Measurements from ENCODE around the gene OR1F1.
"Not testable (repeated sequence)": the region's sequence is repeated elsewhere in the genome, so short reads cannot be mapped to it uniquely, and the experiment has no call there.

OR1F1 gene

DNA sequence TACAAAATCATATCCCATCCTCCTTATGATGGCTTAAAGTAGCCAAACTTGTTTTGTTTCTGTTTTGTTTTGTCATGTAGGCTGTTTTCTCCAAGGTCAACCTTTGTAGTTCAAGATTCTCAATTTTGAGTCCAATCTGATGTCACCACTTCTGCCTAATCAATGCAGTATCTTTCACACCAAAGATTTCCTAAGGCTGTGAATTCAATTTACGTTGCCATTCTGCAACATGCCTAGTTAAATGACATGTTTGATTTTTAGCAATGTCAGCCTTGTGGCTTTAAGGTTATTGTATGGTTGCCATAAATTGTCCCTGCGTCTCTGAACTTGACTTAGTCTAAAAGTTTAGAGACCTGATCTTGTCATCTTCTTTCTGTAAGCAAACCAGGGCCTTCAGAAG, 32.8 kb upstream of the OR1F1 start:
- H3K27ac Mint-ChIP-seq (ENCODE audit: low read depth), result no peak overlapping the region
- peaks cover 70% of the 10 kb centered on the region for H3K36me3 Mint-ChIP-seq (ENCODE audit: insufficient read depth)
- no peak for DNase-seq (ENCODE audit: low spot score in 2 of 2)
- H3K27me3 Mint-ChIP-seq, result no peaks in the 10 kb centered on the region
- no peak for ATAC-seq (replicated peaks; ENCODE audit: extremely low read depth, poor library complexity, severe bottlenecking)
- peaks cover 6% of the 10 kb centered on the region for H3K9me3 Mint-ChIP-seq
- H3K4me3 Mint-ChIP-seq, result no peak overlapping the region
- H3K4me1 Mint-ChIP-seq, result peaks cover 46% of the 10 kb centered on the region

DNA sequence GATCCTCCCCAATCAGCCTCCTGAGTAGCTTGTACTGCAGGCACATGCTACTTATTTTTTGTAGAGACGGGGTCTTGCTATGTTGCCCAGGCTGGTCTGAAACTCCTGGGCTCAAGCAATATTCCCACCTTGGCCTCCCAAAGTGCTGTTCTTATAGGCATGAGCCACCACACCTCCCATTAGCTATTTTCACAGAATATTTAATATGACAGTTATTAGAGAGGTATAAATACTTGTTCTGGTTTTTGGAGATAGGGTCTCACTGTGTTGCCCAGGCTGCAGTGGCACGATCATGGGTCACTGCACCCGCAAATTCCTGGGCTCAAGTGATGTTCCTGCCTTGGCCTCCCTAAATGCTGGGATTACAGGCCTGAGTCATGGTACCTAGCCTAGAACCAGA, 32.0 kb upstream of the OR1F1 start:
- Mint-ChIP-seq H3K36me3 (ENCODE audit: insufficient read depth) (peaks cover 65% of the 10 kb centered on the region), H3K4me3 (no peak overlapping the region), H3K27ac (ENCODE audit: low read depth) (no peak overlapping the region), H3K4me1 (peaks cover 38% of the 10 kb centered on the region), H3K27me3 (no peaks in the 10 kb centered on the region), H3K9me3 (peaks cover 6% of the 10 kb centered on the region)
- ATAC-seq (replicated peaks; ENCODE audit: extremely low read depth, poor library complexity, severe bottlenecking) (no peak), DNase-seq (ENCODE audit: low spot score in 2 of 2) (no peak)

DNA sequence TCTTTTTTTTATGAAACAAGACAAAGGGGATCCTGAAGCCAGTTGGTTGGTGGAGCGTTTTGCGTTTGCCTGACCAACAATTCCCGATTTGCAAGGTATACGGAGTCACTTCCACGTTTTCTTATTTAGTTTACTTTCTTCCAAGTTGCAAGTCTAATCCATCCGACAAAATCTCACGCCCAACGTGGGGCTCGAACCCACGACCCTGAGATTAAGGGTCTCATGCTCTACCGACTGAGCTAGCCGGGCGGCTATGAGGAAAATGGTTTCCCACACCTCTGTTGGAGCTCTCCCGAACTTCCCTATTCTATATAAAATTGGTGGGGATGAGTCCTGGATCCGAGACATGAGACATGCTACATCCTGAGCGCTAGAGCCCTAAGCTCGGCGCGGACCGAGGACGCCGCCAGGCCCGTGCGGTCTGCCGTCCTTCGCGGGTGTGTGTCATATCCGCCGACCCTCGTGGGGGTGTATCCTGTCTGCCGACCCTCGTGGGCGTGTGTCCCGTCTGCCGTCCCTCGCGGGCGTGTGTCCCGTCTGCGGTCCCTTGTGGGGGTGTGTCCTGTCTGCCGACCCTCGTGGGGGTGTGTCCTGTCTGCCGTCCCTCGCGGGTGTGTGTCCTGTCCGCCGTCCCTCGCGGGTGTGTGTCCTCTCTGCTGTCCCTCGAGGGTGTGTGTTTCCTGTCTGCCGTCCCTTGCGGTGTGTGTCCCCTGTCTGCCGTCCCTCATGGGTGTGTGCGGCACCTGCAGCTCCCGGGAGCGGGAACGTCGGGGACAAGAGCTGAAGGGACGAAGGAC, 30.6 kb upstream of the OR1F1 start:
- Mint-ChIP-seq H3K27me3 (no peaks in the 10 kb centered on the region), H3K27ac (ENCODE audit: low read depth) (peak overlapping the region; percentile 100), H3K4me3 (peak overlapping the region; percentile 92), H3K4me1 (peaks cover 28% of the 10 kb centered on the region), H3K36me3 (ENCODE audit: insufficient read depth) (peaks cover 57% of the 10 kb centered on the region), H3K9me3 (peaks cover 6% of the 10 kb centered on the region)
- peak in 1 of 2 donors; percentile 49 for DNase-seq (ENCODE audit: low spot score in 2 of 2)
- peak; percentile 19 for ATAC-seq (replicated peaks; ENCODE audit: extremely low read depth, poor library complexity, severe bottlenecking)

DNA sequence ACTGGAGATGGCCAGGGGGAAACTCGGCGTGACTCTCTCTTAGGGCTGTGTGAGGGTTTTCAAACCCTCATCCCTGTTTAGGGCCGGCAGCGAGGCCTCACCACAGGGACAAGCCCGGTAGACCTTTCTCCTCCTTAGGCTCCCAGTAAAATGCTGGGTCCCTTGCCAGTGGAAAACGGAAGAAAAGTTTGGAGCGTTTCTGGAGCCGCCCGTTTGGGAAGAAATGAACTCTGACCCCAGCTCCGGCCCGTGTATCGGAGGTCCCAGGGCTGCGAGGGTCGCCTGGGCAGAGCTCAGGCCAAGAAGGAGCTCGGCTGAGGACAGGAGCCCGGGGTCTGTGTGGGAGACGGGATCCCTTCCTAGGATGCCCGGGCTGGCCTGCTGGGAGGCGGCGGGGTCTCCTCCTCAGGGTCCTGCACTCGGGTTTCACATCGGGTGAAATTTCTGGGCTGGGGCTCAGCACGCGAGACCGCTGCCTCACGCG, 29.9 kb upstream of the OR1F1 start:
- H3K4me1 Mint-ChIP-seq, result peaks cover 23% of the 10 kb centered on the region

DNA sequence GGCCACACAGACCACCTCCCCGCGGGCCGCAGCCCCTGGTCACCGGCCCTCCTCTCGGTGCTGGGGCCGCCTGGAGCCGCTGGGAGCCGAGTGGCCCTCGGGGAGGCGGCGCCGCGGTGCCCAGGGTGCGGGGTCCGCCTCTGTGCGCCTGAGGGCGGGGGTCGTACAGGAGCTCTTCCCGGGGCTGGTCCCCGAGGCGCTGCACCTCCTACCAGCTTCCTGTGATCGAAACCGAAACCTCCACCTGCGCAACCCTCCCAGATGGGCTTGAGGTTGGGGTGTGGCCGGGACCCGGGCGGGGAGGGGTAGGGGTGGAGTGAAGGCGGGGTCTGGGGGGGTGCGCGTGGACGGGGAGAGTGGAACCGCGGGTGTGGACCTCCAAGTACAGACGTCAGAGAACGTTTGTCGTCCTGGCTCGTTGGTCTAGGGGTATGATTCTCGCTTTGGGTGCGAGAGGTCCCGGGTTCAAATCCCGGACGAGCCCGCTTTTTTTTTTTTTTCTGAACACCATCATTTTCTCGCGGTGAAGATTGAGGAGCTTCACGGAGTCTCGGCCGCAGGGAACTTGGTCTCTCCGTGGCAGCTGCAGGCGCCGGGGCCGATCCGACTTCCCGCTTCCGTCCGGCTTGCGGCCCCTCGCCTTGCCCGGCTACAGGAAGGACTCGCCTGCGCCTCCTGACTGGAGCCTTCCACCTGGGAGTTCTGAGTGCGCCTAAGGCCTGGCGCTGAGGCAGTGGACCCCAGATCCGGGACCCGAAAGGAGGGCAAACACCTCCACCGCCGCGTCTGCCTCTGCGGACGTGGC, 29.3 kb upstream of the OR1F1 start:
- DNase-seq (ENCODE audit: low spot score in 2 of 2), result peak; percentile 92 to 94
- peaks cover 51% of the 10 kb centered on the region for H3K36me3 Mint-ChIP-seq (ENCODE audit: insufficient read depth)
- H3K9me3 Mint-ChIP-seq, result peaks cover 6% of the 10 kb centered on the region
- peaks cover 23% of the 10 kb centered on the region for H3K4me1 Mint-ChIP-seq
- peak; percentile 89 for ATAC-seq (replicated peaks; ENCODE audit: extremely low read depth, poor library complexity, severe bottlenecking)
- peak overlapping the region; percentile 92 for H3K4me3 Mint-ChIP-seq
- no peaks in the 10 kb centered on the region for H3K27me3 Mint-ChIP-seq
- H3K27ac Mint-ChIP-seq (ENCODE audit: low read depth), result peak overlapping the region; percentile 100

More for the DNA sequence above, 29.9 kb upstream of the OR1F1 start:
- Mint-ChIP-seq H3K36me3 (ENCODE audit: insufficient read depth) (peaks cover 51% of the 10 kb centered on the region), H3K4me3 (peak overlapping the region; percentile 92), H3K27me3 (no peaks in the 10 kb centered on the region), H3K9me3 (peaks cover 6% of the 10 kb centered on the region), H3K27ac (ENCODE audit: low read depth) (peak overlapping the region; percentile 100)
- peak; percentile 1 for ATAC-seq (replicated peaks; ENCODE audit: extremely low read depth, poor library complexity, severe bottlenecking)
- DNase-seq (ENCODE audit: low spot score in 2 of 2), result no peak

DNA sequence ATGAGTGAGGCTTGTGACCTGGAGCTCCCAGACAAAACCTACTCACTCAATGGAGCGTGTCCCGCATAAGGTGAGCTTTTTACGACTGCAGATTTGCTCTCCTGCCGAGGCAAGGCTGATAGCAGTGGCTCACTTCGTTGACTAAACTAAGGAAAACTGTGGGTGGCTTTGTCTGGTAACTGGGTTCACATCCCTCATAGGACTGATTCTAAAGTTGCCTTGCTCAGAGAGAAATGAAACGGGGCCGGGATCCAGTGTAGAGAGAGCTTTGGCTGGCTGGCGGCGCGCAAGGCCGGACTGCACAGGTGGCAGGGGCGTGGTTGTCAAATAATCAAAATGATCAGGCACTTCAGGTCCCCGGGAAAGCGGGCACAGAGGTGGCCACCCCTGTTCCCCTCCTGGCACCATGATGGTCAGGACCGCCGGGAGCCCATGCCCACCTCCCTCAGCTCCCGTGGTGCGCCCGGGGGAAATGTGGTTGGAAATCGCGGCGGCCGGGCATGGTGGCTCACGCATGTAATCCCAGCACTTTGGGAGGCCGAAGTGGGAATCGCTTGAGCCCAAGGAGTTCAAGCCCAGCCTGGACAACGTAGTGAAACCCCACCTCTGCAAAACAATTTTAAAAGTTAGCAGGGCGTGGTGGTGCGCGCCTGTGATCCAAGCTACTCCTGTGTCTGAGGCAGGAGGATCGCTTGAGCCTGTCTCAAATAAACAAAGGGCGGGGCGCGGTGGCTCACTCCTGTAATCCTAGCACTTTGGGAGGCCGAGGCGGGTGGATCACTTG, 26.6 kb upstream of the OR1F1 start:
- no peak overlapping the region for H3K4me3 Mint-ChIP-seq
- peaks cover 33% of the 10 kb centered on the region for H3K4me1 Mint-ChIP-seq
- no peak overlapping the region for H3K27ac Mint-ChIP-seq (ENCODE audit: low read depth)
- no peaks in the 10 kb centered on the region for H3K27me3 Mint-ChIP-seq
- H3K36me3 Mint-ChIP-seq (ENCODE audit: insufficient read depth), result peaks cover 39% of the 10 kb centered on the region
- no peak for DNase-seq (ENCODE audit: low spot score in 2 of 2)
- no peak for ATAC-seq (replicated peaks; ENCODE audit: extremely low read depth, poor library complexity, severe bottlenecking)
- no peaks in the 10 kb centered on the region for H3K9me3 Mint-ChIP-seq

DNA sequence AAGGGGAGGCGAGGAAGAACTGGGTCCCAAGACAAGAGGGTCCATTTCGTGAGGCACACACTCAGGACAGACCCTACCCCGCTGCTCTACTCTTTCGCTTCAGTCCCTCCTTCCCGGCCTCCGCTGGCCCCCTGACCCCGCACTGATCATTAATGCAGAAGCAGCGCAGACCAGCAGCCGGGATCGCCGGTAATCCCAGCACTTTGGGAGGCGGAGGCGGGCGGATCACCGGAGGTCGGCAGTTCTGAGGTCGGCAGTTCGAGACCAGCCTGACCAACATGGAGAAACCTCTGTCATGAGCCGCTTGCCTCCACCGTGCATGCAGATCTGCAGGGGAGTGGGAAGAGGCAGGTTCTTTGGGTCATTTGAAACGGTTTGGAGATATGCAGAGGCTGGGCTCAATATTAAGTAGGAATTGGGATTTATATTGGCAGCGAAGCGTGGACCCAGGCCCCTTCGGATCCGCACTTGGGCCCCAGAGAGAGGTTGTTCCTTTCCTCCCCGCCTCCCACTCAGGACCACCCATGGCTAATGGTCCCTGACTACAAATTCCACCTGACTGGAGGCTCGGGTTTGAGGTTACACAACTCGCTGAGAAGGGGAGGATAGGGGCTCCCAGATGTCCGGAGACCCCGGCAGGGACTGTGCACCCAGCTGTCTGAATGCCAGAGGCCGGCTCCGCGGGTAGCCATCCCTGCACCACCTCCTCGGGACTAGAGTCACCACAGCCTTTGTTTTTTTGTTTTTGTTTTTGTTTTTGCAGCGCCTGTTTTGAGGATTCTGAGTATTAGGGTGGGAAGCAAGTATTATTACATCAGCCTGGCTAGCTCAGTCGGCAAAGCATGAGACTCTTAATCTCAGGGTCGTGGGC, 23.6 kb upstream of the OR1F1 start:
- DNase-seq (ENCODE audit: low spot score in 2 of 2) (no peak), ATAC-seq (replicated peaks; ENCODE audit: extremely low read depth, poor library complexity, severe bottlenecking) (no peak)
- peaks cover 13% of the 10 kb centered on the region for H3K4me1 Mint-ChIP-seq
- H3K9me3 Mint-ChIP-seq, result no peaks in the 10 kb centered on the region
- no peaks in the 10 kb centered on the region for H3K27me3 Mint-ChIP-seq
- H3K36me3 Mint-ChIP-seq (ENCODE audit: insufficient read depth), result peaks cover 13% of the 10 kb centered on the region
- no peak overlapping the region for H3K4me3 Mint-ChIP-seq
- no peak overlapping the region for H3K27ac Mint-ChIP-seq (ENCODE audit: low read depth)

DNA sequence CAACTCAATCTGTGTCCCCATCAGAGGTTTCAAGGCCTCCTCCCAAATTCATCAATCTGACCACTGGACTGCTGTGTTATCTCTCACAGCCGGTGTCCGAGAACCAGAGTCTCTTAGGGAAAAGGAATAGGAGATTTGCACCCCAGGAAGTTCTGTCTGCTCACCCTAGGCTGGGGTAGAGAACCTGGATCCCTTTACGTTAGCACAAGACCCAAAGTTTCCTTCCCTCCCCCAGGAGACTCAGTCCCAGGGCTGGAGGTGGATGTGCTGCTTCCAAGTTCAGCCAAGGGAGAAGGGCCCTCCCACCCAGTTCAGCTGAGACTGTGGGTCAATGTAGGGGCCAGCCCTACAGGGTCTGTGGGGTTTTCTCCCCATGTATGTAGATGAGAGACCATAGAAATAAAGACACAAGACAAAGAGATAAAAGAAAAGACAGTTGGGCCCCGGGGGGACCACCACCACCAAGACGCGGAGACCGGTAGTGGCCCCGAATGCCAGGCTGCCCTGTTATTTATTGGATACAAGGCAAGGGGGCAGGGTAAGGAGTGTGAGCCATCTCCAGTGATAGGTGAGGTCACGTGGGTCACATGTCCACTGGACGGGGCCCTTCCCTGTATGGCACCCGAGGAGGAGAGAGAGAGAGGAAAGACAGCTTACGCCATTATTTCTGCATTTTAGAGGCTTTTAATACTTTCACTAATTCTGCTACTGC, 22.7 kb upstream of the OR1F1 start:
- H3K9me3 Mint-ChIP-seq, result no peaks in the 10 kb centered on the region
- peak overlapping the region; percentile 89 for H3K27ac Mint-ChIP-seq (ENCODE audit: low read depth)
- no peaks in the 10 kb centered on the region for H3K27me3 Mint-ChIP-seq
- no peak for DNase-seq (ENCODE audit: low spot score in 2 of 2)
- peaks cover 9% of the 10 kb centered on the region for H3K4me1 Mint-ChIP-seq
- H3K36me3 Mint-ChIP-seq (ENCODE audit: insufficient read depth), result peaks cover 8% of the 10 kb centered on the region
- H3K4me3 Mint-ChIP-seq, result peak overlapping the region; percentile 47
- no peak for ATAC-seq (replicated peaks; ENCODE audit: extremely low read depth, poor library complexity, severe bottlenecking)

DNA sequence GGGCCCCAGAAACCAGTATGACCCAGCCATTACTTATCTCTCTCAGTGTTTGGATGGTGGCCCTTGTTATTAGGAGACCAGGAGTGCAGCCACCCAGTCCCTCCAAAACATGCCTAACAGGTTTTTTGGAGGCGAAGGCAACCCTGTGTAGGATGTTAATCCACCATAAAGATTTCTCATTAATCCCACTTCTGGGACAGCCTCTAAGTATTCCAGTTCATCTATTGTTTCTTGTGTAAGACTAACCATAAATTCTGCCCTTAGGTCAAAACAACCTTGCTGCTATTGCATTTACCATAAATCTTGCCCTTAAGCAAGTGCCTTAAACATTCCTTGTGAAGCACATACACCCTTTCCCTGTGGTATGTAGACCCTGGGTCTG, 21.5 kb upstream of the OR1F1 start:
- Mint-ChIP-seq H3K9me3 (no peaks in the 10 kb centered on the region), H3K27me3 (peaks cover 8% of the 10 kb centered on the region), H3K4me3 (no peak overlapping the region), H3K27ac (ENCODE audit: low read depth) (no peak overlapping the region), H3K36me3 (ENCODE audit: insufficient read depth) (peaks cover 11% of the 10 kb centered on the region), H3K4me1 (peaks cover 18% of the 10 kb centered on the region)
- DNase-seq (ENCODE audit: low spot score in 2 of 2) (no peak), ATAC-seq (replicated peaks; ENCODE audit: extremely low read depth, poor library complexity, severe bottlenecking) (no peak)

DNA sequence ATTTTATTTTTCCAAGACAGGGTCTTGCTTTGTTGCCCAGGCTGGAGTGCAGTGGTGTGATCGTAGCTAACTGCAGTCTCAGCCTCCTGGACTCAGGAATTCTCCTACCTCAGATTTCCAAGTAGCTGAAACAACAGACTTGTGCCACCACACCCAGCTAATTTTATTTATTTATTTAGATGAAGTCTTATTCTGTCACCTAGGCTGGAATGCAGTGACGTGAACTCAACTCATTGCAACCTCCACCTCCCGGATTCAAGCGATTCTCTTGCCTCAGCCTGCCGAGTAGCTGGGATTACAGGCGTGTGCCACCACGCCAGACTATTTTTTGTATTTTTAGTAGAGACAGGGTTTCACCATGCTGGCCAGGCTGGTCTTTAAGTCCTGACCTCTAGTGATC, 19.3 kb upstream of the OR1F1 start:
- H3K27me3 Mint-ChIP-seq, result peaks cover 19% of the 10 kb centered on the region
- peaks cover 21% of the 10 kb centered on the region for H3K36me3 Mint-ChIP-seq (ENCODE audit: insufficient read depth)
- H3K4me3 Mint-ChIP-seq; ATAC-seq (replicated peaks; ENCODE audit: extremely low read depth, poor library complexity, severe bottlenecking); H3K9me3 Mint-ChIP-seq; H3K27ac Mint-ChIP-seq (ENCODE audit: low read depth); DNase-seq (ENCODE audit: low spot score in 2 of 2): not testable (repeated sequence)
- H3K4me1 Mint-ChIP-seq, result peaks cover 25% of the 10 kb centered on the region

DNA sequence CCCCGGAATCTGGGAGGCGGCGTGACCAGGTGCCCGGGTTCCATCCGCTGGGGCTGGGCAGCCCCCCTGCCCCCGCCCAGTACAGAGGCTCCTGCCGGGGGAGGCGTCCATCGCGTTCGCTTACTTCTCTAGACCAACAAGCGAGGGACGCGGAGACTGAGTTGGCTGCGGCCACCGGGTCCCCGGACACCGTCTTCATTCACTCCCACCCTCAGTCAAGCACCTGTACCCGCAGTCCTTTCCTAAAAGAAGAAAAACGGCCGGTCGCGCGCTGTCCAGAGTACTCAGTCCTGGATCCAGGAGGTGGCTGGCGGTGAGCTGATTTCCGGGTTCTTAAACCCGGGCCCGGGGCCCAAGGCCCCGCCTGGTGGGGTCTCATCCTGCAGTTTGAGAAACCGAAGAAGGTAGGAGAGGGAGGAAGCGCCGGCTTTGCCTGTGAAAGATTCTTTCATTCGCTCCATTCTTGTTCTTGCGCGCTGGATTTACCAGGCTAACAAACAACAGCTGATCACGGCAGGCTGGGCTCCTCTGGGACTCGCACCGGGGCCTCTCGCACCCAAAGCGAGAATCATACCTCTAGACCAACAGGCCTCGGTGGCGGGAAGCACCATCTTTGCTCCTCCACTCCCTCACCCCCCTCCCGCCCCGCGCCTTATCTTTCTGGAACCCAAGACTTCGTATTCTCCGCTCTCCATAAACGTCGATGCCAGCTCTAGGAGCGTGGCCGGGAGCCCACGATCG, 17.4 kb upstream of the OR1F1 start:
- Mint-ChIP-seq H3K27ac (ENCODE audit: low read depth) (peak overlapping the region; percentile 94), H3K36me3 (ENCODE audit: insufficient read depth) (peaks cover 27% of the 10 kb centered on the region), H3K27me3 (peaks cover 32% of the 10 kb centered on the region), H3K4me1 (peaks cover 27% of the 10 kb centered on the region), H3K4me3 (peak overlapping the region; percentile 78), H3K9me3 (no peaks in the 10 kb centered on the region)
- DNase-seq (ENCODE audit: low spot score in 2 of 2), result no peak
- peak; percentile 12 for ATAC-seq (replicated peaks; ENCODE audit: extremely low read depth, poor library complexity, severe bottlenecking)

Measured in central memory CD8-positive, alpha-beta T cell (primary cell).